Neuronal stem cell (in vitro differentiated cells): ENCODE measurements around the gene NRG3.

ENCODE experiments used
- DNase-seq: peaks from one replicate; pipeline ENCODE4 v3.0.0-alpha.2; 2013; ENCODE audit warnings: low spot score
- H2AFZ ChIP-seq: one replicate; pipeline ENCODE4 v1.6.1; 2013; ENCODE audit warnings: mild to moderate bottlenecking, low read length, inconsistent platforms
- H2AK5ac ChIP-seq: 2 replicates; pipeline ENCODE4 v1.6.1; 2013; ENCODE audit warnings: low read depth, mild to moderate bottlenecking, inconsistent platforms, low read length, moderate library complexity, mixed read lengths
- H2BK120ac ChIP-seq: 2 replicates; pipeline ENCODE4 v1.6.1; 2013; ENCODE audit warnings: low read depth, mild to moderate bottlenecking, inconsistent platforms, low read length, moderate library complexity, mixed read lengths
- H2BK12ac ChIP-seq: one replicate; pipeline ENCODE4 v1.6.1; 2013; ENCODE audit warnings: low read length, inconsistent platforms
- H2BK15ac ChIP-seq: 2 replicates; pipeline ENCODE4 v1.6.1; 2013; ENCODE audit warnings: mild to moderate bottlenecking, low read length, inconsistent platforms, mixed read lengths
- H2BK5ac ChIP-seq: one replicate; pipeline ENCODE4 v1.6.1; 2013; ENCODE audit warnings: inconsistent platforms, mild to moderate bottlenecking, low read length, moderate library complexity
- H3K14ac ChIP-seq: one replicate; pipeline ENCODE4 v1.6.1; 2013; ENCODE audit warnings: low read length, inconsistent platforms
- H3K18ac ChIP-seq: 2 replicates; pipeline ENCODE4 v1.6.1; 2013; ENCODE audit warnings: low read length, inconsistent platforms
- H3K23ac ChIP-seq: 2 replicates; pipeline ENCODE4 v1.6.1; 2013; ENCODE audit warnings: low read depth, mild to moderate bottlenecking, mixed read lengths, low read length, inconsistent platforms; ENCODE audit not compliant: poor library complexity
- H3K27ac ChIP-seq: replicated peaks from 3 replicates; pipeline ENCODE4 v1.5.1; 2013; ENCODE audit warnings: low read length, inconsistent platforms
- H3K27me3 ChIP-seq, 3 experiments: 2 replicates each; pipeline ENCODE4 v1.6.1; 2013; ENCODE audit warnings: low read length in 3 of 3, mild to moderate bottlenecking in 2 of 3, inconsistent platforms in 1 of 3, low read depth in 1 of 3, mixed read lengths in 1 of 3, moderate library complexity in 1 of 3; ENCODE audit not compliant: control insufficient read depth in 3 of 3, insufficient read depth in 3 of 3
- H3K36me3 ChIP-seq, 2 donors: replicated peaks in 1 of 2; 2 replicates each; pipeline ENCODE4 v1.6.1; 2013; ENCODE audit warnings: low read length in 2 of 2; ENCODE audit not compliant: control insufficient read depth in 2 of 2, insufficient read depth in 2 of 2
- H3K4ac ChIP-seq: 2 replicates; pipeline ENCODE4 v1.6.1; 2013; ENCODE audit warnings: inconsistent platforms, mild to moderate bottlenecking, low read length, moderate library complexity
- H3K4me1 ChIP-seq, 2 donors: 1 replicate in 1 of 2; 2 replicates in 1 of 2; pipeline ENCODE4 v1.6.1; 2013; ENCODE audit warnings: low read length in 2 of 2, low read depth in 1 of 2; ENCODE audit not compliant: control insufficient read depth in 2 of 2, insufficient read depth in 1 of 2
- H3K4me2 ChIP-seq: one replicate; pipeline ENCODE4 v1.6.1; 2013; ENCODE audit warnings: mild to moderate bottlenecking, low read length, inconsistent platforms; ENCODE audit not compliant: insufficient read depth, poor library complexity, severe bottlenecking
- H3K4me3 ChIP-seq, 2 donors: 2 replicates each; pipeline ENCODE4 v1.5.1; 2013; ENCODE audit warnings: low read length in 2 of 2, mild to moderate bottlenecking in 2 of 2, inconsistent platforms in 1 of 2, moderate library complexity in 1 of 2
- H3K79me1 ChIP-seq: one replicate; pipeline ENCODE4 v1.6.1; 2013; ENCODE audit warnings: low read depth, mild to moderate bottlenecking, inconsistent platforms, low read length, moderate library complexity
- H3K9ac ChIP-seq: one replicate; pipeline ENCODE4 v1.6.1; 2013; ENCODE audit warnings: mild to moderate bottlenecking, low read depth, low read length, inconsistent platforms; ENCODE audit not compliant: poor library complexity
- H3K9me3 ChIP-seq, 2 donors: replicated peaks in 1 of 2; 2 replicates each; pipeline versions ENCODE3 to v1.6.1; 2013; ENCODE audit warnings: low read length in 2 of 2, mild to moderate bottlenecking in 2 of 2, inconsistent platforms in 1 of 2, low read depth in 1 of 2, mixed read lengths in 1 of 2, moderate library complexity in 1 of 2; ENCODE audit not compliant: control insufficient read depth in 2 of 2, insufficient read depth in 1 of 2
- H4K8ac ChIP-seq: one replicate; pipeline ENCODE4 v1.6.1; 2013; ENCODE audit warnings: low read depth, mild to moderate bottlenecking, inconsistent platforms, low read length, moderate library complexity
- H4K91ac ChIP-seq: one replicate; pipeline ENCODE4 v1.6.1; 2013; ENCODE audit warnings: low read length, low read depth, mild to moderate bottlenecking, inconsistent platforms; ENCODE audit not compliant: poor library complexity
- WGBS, 2 donors: extraction: QIAGEN DNeasy Blood & Tissue Kit; methylation state at CpG; one replicate each; pipeline ENCODE4 v1.1.7; 2013; ENCODE audit warnings: missing lambda C conversion rate in 2 of 2, mixed read lengths in 1 of 2; ENCODE audit not compliant: insufficient read length in 2 of 2, insufficient replicate concordance in 1 of 2; ENCODE audit errors: extremely low coverage in 2 of 2; 5-methylcytosine and 5-hydroxymethylcytosine counted together

Gene NRG3

GRCh38 chr10:82440775-82441174 is 565.8 kb downstream of the NRG3 start:
- Histone ChIP-seq H3K18ac (no peak overlapping the region), H3K27ac (no peak overlapping the region), H3K4me1 (no peaks in the 10 kb centered on the region), H3K4ac (no peak overlapping the region), H3K27me3 (no peaks in the 10 kb centered on the region), H3K23ac (no peak overlapping the region), H3K9me3 (no peaks in the 10 kb centered on the region), H4K91ac (no peak overlapping the region), H3K9ac (no peak overlapping the region), H2BK5ac (no peak overlapping the region), H3K4me3 (no peak overlapping the region), H2BK120ac (no peak overlapping the region), H2AK5ac (no peak overlapping the region), H2AFZ (no peak overlapping the region), H2BK12ac (no peak overlapping the region), H3K36me3 (no peaks in the 10 kb centered on the region), H3K79me1 (no peaks in the 10 kb centered on the region), H3K14ac (no peak overlapping the region), H3K4me2 (no peak overlapping the region), H4K8ac (no peak overlapping the region), H2BK15ac (no peak overlapping the region)
- DNase-seq: no peak

GRCh38 chr10:82452046-82452445 is 577.1 kb downstream of the NRG3 start:
- Histone ChIP-seq H3K9ac (no peak overlapping the region), H2BK15ac (no peak overlapping the region)

GRCh38 chr10:82452676-82453075 is 577.7 kb downstream of the NRG3 start:
- DNase-seq: no peak
- Histone ChIP-seq H3K4me2 (no peak overlapping the region), H3K27ac (no peak overlapping the region), H3K9ac (no peak overlapping the region), H2BK120ac (no peak overlapping the region), H3K23ac (no peak overlapping the region), H3K27me3 (no peaks in the 10 kb centered on the region), H3K79me1 (no peaks in the 10 kb centered on the region), H3K18ac (no peak overlapping the region), H3K9me3 (no peaks in the 10 kb centered on the region), H2BK12ac (no peak overlapping the region), H3K36me3 (no peaks in the 10 kb centered on the region), H4K8ac (no peak overlapping the region), H3K4me1 (no peaks in the 10 kb centered on the region), H2BK5ac (no peak overlapping the region), H4K91ac (no peak overlapping the region), H3K4me3 (no peak overlapping the region), H3K14ac (no peak overlapping the region), H2AK5ac (no peak overlapping the region), H3K4ac (no peak overlapping the region), H2AFZ (no peak overlapping the region), H2BK15ac (no peak overlapping the region)
- WGBS, 2 donors: no CpG with 5 or more reads among the region's 1 CpG

More at GRCh38 chr10:82452046-82452445, 577.1 kb downstream of the NRG3 start:
- Histone ChIP-seq H2AFZ (no peak overlapping the region), H2AK5ac (no peak overlapping the region), H3K36me3 (no peaks in the 10 kb centered on the region), H3K79me1 (no peaks in the 10 kb centered on the region), H3K18ac (no peak overlapping the region), H3K4me1 (no peaks in the 10 kb centered on the region), H2BK12ac (no peak overlapping the region), H3K27ac (no peak overlapping the region), H4K8ac (no peak overlapping the region), H3K27me3 (no peaks in the 10 kb centered on the region), H4K91ac (no peak overlapping the region), H2BK5ac (no peak overlapping the region), H3K4me3 (no peak overlapping the region), H3K4me2 (no peak overlapping the region), H3K14ac (no peak overlapping the region), H2BK120ac (no peak overlapping the region), H3K4ac (no peak overlapping the region), H3K9me3 (no peaks in the 10 kb centered on the region), H3K23ac (no peak overlapping the region)
- no CpG with 5 or more reads among the region's 3 CpGs for WGBS, 2 donors
- no peak for DNase-seq

GRCh38 chr10:82453678-82454293 is 578.8 kb downstream of the NRG3 start:
- Histone ChIP-seq H3K4me1 (no peaks in the 10 kb centered on the region), H3K4me2 (no peak overlapping the region), H3K36me3 (no peaks in the 10 kb centered on the region), H2BK120ac (no peak overlapping the region), H3K9ac (no peak overlapping the region), H3K18ac (no peak overlapping the region), H2BK15ac (no peak overlapping the region), H3K4me3 (no peak overlapping the region), H3K27ac (no peak overlapping the region), H3K4ac (no peak overlapping the region), H2BK12ac (no peak overlapping the region), H4K8ac (no peak overlapping the region), H4K91ac (no peak overlapping the region), H2AFZ (no peak overlapping the region), H3K79me1 (no peaks in the 10 kb centered on the region), H3K27me3 (no peaks in the 10 kb centered on the region), H2BK5ac (no peak overlapping the region), H3K14ac (no peak overlapping the region), H3K9me3 (no peaks in the 10 kb centered on the region), H3K23ac (no peak overlapping the region), H2AK5ac (no peak overlapping the region)
- WGBS, 2 donors: no CpG with 5 or more reads among the region's 2 CpGs
- no peak for DNase-seq
